Ishikawa (cell line): ENCODE measurements around the gene PLA2R1.
A peak's percentile ranks its signal among the peaks of the same experiment; 100 is the strongest.

Experiments used
- CEBPB ChIP-seq: IDR thresholded peaks from 2 replicates; pipeline ENCODE4 v1.6.1; 2012
- CREB1 ChIP-seq: IDR thresholded peaks from 2 replicates; pipeline ENCODE4 v1.6.1; 2012; ENCODE audit warnings: low read depth
- EGR1 ChIP-seq: IDR thresholded peaks from 2 replicates; pipeline ENCODE4 v1.6.1; 2012
- EP300 ChIP-seq: IDR thresholded peaks from 2 replicates; pipeline ENCODE4 v1.6.1; 2012; ENCODE audit warnings: borderline replicate concordance
- FOXM1 ChIP-seq: IDR thresholded peaks from 2 replicates; pipeline ENCODE4 v1.6.1; 2012; ENCODE audit warnings: low read depth, borderline replicate concordance
- MAX ChIP-seq: IDR thresholded peaks from 2 replicates; pipeline ENCODE4 v1.6.1; 2012
- NFIC ChIP-seq: IDR thresholded peaks from 2 replicates; pipeline ENCODE4 v1.6.1; 2012
- RAD21 ChIP-seq: IDR thresholded peaks from 2 replicates; pipeline ENCODE4 v1.6.1; 2012; ENCODE audit warnings: low read depth
- TAF1 ChIP-seq: IDR thresholded peaks from 2 replicates; pipeline ENCODE4 v1.6.1; 2012; ENCODE audit warnings: low read depth, mild to moderate bottlenecking
- TCF12 ChIP-seq: IDR thresholded peaks from 2 replicates; pipeline ENCODE4 v1.6.1; 2012; ENCODE audit warnings: low read depth
- TEAD4 ChIP-seq: IDR thresholded peaks from 2 replicates; pipeline ENCODE4 v1.6.1; 2012
- USF1 ChIP-seq: IDR thresholded peaks from 2 replicates; pipeline ENCODE4 v1.6.1; 2012
- YY1 ChIP-seq: IDR thresholded peaks from 2 replicates; pipeline ENCODE4 v1.6.1; 2012; ENCODE audit warnings: low read depth
- ZBTB7A ChIP-seq: IDR thresholded peaks from 2 replicates; pipeline ENCODE4 v1.6.1; 2012; ENCODE audit warnings: low read depth
- TF ChIP-seq, protein P1 (sequence below): IDR thresholded peaks from 2 replicates; pipeline ENCODE4 v1.6.1; 2012; ENCODE audit warnings: low read depth, mild to moderate bottlenecking

PLA2R1 gene

DNA sequence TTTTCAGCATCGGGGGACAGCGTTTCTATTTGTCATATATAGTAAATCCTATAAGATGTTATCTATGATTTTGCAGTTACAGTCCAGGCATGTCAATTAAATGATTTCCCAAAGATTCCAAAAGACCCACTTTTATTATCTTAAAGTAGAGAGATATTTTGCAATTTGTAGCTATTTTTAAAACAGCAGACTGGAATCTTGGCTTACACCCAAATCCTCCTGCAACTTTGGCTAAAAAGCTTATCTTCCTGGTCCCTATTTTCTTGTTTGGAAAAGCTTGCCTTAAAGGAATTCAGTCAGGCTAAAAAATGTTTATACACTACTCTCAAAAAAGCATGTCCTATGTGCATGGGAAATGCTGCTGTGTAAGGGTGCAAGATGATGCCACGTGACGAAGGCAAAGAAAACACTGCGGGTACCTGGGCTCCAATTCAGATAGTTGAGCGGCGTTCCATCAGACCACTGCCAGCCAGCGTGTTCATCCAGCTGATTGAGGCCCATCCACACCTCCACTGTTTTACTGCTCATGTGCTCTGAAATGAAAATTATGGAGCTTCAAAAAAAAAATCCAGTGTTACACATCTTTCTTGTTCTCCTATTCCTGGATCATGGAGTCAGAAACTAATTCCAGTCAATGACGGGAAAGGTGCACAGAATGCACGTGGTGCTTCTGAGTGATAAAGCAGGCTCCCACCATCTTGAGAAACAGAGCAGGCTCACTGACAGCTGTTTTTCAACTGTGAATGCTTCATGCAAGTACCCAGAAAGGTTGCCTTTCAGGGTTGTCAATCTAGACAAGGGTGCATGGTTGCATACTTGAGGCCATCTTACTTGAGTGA lies 33.8 kb downstream of the PLA2R1 start:
- TF ChIP-seq EP300, result no peak
- TF ChIP-seq TAF1, result no peak
- TF ChIP-seq NFIC, result no peak
- no peak for TF ChIP-seq ZBTB7A
- no peak for TF ChIP-seq MAX
- TF ChIP-seq, protein P1, sequence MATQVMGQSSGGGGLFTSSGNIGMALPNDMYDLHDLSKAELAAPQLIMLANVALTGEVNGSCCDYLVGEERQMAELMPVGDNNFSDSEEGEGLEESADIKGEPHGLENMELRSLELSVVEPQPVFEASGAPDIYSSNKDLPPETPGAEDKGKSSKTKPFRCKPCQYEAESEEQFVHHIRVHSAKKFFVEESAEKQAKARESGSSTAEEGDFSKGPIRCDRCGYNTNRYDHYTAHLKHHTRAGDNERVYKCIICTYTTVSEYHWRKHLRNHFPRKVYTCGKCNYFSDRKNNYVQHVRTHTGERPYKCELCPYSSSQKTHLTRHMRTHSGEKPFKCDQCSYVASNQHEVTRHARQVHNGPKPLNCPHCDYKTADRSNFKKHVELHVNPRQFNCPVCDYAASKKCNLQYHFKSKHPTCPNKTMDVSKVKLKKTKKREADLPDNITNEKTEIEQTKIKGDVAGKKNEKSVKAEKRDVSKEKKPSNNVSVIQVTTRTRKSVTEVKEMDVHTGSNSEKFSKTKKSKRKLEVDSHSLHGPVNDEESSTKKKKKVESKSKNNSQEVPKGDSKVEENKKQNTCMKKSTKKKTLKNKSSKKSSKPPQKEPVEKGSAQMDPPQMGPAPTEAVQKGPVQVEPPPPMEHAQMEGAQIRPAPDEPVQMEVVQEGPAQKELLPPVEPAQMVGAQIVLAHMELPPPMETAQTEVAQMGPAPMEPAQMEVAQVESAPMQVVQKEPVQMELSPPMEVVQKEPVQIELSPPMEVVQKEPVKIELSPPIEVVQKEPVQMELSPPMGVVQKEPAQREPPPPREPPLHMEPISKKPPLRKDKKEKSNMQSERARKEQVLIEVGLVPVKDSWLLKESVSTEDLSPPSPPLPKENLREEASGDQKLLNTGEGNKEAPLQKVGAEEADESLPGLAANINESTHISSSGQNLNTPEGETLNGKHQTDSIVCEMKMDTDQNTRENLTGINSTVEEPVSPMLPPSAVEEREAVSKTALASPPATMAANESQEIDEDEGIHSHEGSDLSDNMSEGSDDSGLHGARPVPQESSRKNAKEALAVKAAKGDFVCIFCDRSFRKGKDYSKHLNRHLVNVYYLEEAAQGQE, result no peak
- TF ChIP-seq TEAD4, result no peak
- TF ChIP-seq YY1, result no peak
- no peak for TF ChIP-seq FOXM1
- TF ChIP-seq CREB1, result no peak
- no peak for TF ChIP-seq EGR1
- TF ChIP-seq USF1, result no peak
- no peak for TF ChIP-seq TCF12

DNA sequence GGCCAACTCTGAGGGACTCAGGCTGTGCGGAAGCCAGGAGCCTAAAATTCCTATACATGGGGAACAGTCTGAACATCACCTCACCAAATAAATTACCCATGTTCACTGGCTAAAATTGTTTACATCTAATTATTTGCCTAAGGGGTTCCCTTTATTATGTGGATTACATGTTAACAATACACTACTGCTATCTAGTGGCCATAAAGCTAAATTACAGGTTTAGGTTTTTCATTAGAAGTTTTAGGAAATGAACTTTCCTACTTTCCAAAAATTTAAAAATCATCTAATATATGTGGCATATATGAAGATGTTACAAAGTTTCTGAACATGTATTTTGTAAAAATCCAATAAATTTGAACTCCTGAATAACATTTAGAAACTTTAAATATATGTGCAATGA lies 40.3 kb downstream of the PLA2R1 start:
- TF ChIP-seq USF1 (no peak), RAD21 (peak; percentile 53)

DNA sequence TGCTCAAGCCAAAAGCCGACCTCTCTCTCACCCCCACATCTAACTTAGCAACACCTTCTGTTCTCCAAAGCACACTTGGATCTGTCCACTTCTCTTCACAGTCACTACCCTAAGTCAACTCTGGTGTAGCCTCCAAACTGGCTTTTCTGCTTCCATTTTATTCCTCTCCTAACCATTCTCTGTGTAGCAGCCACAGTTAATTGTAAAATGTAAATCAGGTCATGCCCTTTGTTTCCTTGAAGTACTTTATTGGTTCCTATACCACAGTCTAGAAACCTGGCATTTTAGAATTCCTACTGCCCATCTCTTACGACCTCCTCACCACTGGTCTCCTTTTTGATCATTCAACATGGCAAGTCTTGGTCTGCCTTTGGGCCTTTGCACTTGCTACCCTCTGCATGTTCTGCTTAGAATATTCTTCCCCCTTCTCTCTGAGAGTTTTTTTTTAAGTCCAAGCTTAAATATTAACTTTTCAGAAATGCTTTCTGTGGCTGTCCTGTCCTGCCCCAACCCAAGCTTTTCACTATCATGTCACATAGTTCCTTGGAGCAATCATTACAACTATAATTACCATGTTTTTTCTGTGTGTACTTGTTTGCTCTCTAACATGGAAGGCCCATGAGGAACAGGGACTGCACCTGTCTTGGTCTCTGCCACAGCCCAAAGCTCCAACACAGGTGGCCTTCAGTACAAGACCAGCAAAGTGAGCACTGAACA lies 42.9 kb downstream of the PLA2R1 start:
- TF ChIP-seq TEAD4 (no peak), YY1 (no peak), EP300 (no peak), NFIC (no peak), TCF12 (no peak), USF1 (no peak), ZBTB7A (no peak), RAD21 (no peak), EGR1 (no peak), CEBPB (no peak), CREB1 (no peak), FOXM1 (no peak), TAF1 (no peak), MAX (no peak)
- TF ChIP-seq, protein P1, result no peak

DNA sequence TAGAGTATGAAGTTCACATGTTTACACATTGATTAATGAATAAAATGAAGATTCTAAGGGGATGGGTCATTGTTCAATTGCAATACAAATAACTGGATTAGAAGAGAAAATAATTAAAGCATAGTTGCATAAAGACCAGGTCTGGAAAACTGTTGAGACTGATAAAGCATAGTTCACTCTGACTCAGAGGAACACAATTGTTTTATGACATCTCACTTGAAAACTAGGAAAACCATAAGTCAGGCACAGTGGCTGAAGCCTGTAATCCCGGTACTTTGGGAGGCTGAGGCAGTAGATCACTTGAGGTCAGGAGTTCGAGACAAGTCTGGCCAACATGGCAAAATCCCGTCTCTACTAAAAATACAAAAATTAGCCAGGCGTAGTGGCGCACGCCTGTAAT lies 46.7 kb downstream of the PLA2R1 start:
- TF ChIP-seq MAX (no peak), EP300 (no peak), FOXM1 (no peak), TEAD4 (no peak), TCF12 (no peak)

DNA sequence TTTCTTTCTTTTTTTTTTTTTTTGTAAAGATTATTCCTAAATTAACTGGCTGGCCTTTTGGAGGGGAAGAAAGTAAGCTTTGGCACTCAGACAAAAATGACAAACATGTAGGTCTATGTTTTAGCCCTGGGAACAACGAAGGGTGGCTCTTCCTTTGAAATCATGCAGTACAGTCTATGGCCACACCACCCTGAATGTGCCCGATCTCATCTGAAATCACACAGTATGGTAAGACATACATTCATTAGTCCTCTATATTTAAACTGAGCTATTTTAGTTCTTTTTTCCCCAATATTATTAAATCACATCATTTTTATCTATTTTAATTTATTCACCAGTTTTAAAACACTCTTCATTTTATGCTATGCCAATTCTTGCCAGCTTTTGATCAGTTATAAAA lies 48.2 kb downstream of the PLA2R1 start:
- TF ChIP-seq TCF12 (no peak), TAF1 (no peak), TEAD4 (no peak), ZBTB7A (no peak), MAX (no peak), RAD21 (no peak), USF1 (no peak), FOXM1 (no peak), CREB1 (no peak)
- TF ChIP-seq, protein P1, result no peak
